Neural cell (in vitro differentiated cells): Measurements from ENCODE around the gene ASIC3. TPM values are rescaled to one million over a fixed set of nuclear protein-coding genes. Genes with fewer than 3 reads are reported as not detected.

Experiments used
- H2AFZ ChIP-seq: fragments of 200-600, 300-800 bp; sonication (generic), shearing (Covaris generic); 2 replicates; pipeline ENCODE4 v1.6.0; 2014; ENCODE audit warnings: low read depth, mild to moderate bottlenecking, antibody characterized with exemption, low read length, moderate library complexity
- H3F3A ChIP-seq: fragments of 200-600 bp; shearing (Covaris generic); 2 replicates; pipeline ENCODE4 v1.6.1; 2016; ENCODE audit warnings: mild to moderate bottlenecking, moderate library complexity, mixed read lengths, antibody characterized with exemption, low read length; ENCODE audit not compliant: insufficient read depth, poor library complexity, severe bottlenecking
- H3K27ac ChIP-seq: fragments of 200-600, 300-800 bp; sonication (generic), shearing (Covaris generic); 2 replicates; pipeline ENCODE4 v1.5.1; 2014; ENCODE audit warnings: mild to moderate bottlenecking, low read length, moderate library complexity
- H3K27me3 ChIP-seq: fragments of 300-800, 200-600 bp; sonication (generic), shearing (Covaris generic); 2 replicates; pipeline ENCODE4 v1.6.0; 2014; ENCODE audit warnings: mild to moderate bottlenecking, low read depth, low read length, moderate library complexity; ENCODE audit not compliant: insufficient read depth
- H3K36me3 ChIP-seq: fragments of 300-800, 200-600 bp; sonication (generic), shearing (Covaris generic); 2 replicates; pipeline ENCODE4 v1.5.1; 2014; ENCODE audit warnings: mild to moderate bottlenecking, antibody characterized with exemption, low read length, moderate library complexity; ENCODE audit not compliant: insufficient read depth
- H3K4me2 ChIP-seq: fragments of 300-800, 200-600 bp; sonication (generic), shearing (Covaris generic); 2 replicates; pipeline ENCODE4 v1.6.0; 2014; ENCODE audit warnings: mild to moderate bottlenecking, low read length
- H3K4me3 ChIP-seq: fragments of 300-800, 200-600 bp; sonication (generic), shearing (Covaris generic); 2 replicates; pipeline ENCODE4 v1.5.1; 2014; ENCODE audit warnings: mild to moderate bottlenecking, low read length, moderate library complexity
- H3K79me2 ChIP-seq: fragments of 200-600 bp; shearing (Covaris generic); replicated peaks from 2 replicates; pipeline ENCODE4 v1.6.0; 2014; ENCODE audit warnings: mild to moderate bottlenecking, low read length, moderate library complexity; ENCODE audit not compliant: insufficient read depth
- H3K9ac ChIP-seq: fragments of 300-800, 200-600 bp; sonication (generic), shearing (Covaris generic); 2 replicates; pipeline ENCODE4 v1.6.1; 2016; ENCODE audit warnings: mild to moderate bottlenecking, low read length, mixed read lengths
- H3K9me2 ChIP-seq: fragments of 200-600 bp; shearing (Covaris generic); 2 replicates; pipeline ENCODE4 v1.6.1; 2016; ENCODE audit warnings: mild to moderate bottlenecking, low read length, mixed read lengths; ENCODE audit not compliant: insufficient read depth
- H3K9me3 ChIP-seq: fragments of 200-600, 300-800 bp; sonication (generic), shearing (Covaris generic); 2 replicates; pipeline ENCODE4 v1.6.1; 2016; ENCODE audit warnings: mild to moderate bottlenecking, mixed run types, low read length, moderate library complexity, mixed read lengths
- H4K20me1 ChIP-seq: fragments of 200-600 bp; shearing (Covaris generic); 2 replicates; pipeline ENCODE4 v1.6.1; 2016; ENCODE audit warnings: mild to moderate bottlenecking, mixed run types; ENCODE audit not compliant: insufficient read depth
- CTCF ChIP-seq: fragments of 450-650 bp; IDR thresholded peaks from 2 replicates; pipeline ENCODE4 v1.5.1; 2014; ENCODE audit warnings: antibody characterized with exemption, mild to moderate bottlenecking, moderate library complexity; ENCODE audit not compliant: poor library complexity, severe bottlenecking
- EZH2 ChIP-seq: fragments of 200-600, 300-800 bp; shearing (Covaris generic), sonication (generic); IDR thresholded peaks from 2 replicates; pipeline ENCODE4 v1.6.1; 2014; ENCODE audit warnings: antibody characterized with exemption, low read length, borderline replicate concordance, mild to moderate bottlenecking; ENCODE audit not compliant: insufficient read depth, poor library complexity, severe bottlenecking
- MXI1 ChIP-seq: fragments of 450-650 bp; conservative IDR thresholded peaks from 2 replicates; pipeline ENCODE4 v1.6.1; 2014; ENCODE audit warnings: antibody characterized with exemption, mild to moderate bottlenecking; ENCODE audit not compliant: poor library complexity, severe bottlenecking
- RAD21 ChIP-seq: fragments of 450-650 bp; conservative IDR thresholded peaks from 2 replicates; pipeline ENCODE4 v1.6.1; 2014; ENCODE audit warnings: antibody characterized with exemption, mild to moderate bottlenecking, moderate library complexity
- SMC3 ChIP-seq: fragments of 450-650 bp; conservative IDR thresholded peaks from 2 replicates; pipeline ENCODE4 v1.6.1; 2014; ENCODE audit warnings: antibody characterized with exemption, mild to moderate bottlenecking, moderate library complexity; ENCODE audit not compliant: poor library complexity
- polyA plus RNA-seq: library from polyadenylated mRNA; depleted of rRNA; stranded (reverse); fragments of >200 nt; gene quantifications from 2 replicates; pipeline ENCODE4 v1.2.3, GENCODE V29; 2014

The ASIC3 gene
- polyA plus RNA-seq, 1 donor from 2014 or later, result 3.3 TPM

- Histone ChIP-seq H3K27me3 (no peaks in the 10 kb centered on the region), H3K9ac (no peak overlapping the region), H3K9me2 (no peaks in the 10 kb centered on the region), H3K79me2 (no peaks in the 10 kb centered on the region), H3K27ac (no peak overlapping the region), H3K4me3 (no peak overlapping the region), H4K20me1 (no peaks in the 10 kb centered on the region), H3K36me3 (no peaks in the 10 kb centered on the region), H3F3A (no peaks in the 10 kb centered on the region), H3K4me2 (no peak overlapping the region), H2AFZ (no peak overlapping the region), H3K9me3 (no peaks in the 10 kb centered on the region)
- no peak for TF ChIP-seq CTCF
These were observed 36.2 kb upstream of the ASIC3 start for GRCh38 chr7:151012031-151012692.

- Histone ChIP-seq H3K4me2 (no peak overlapping the region), H3K27me3 (peaks cover 5% of the 10 kb centered on the region)
These were observed 35.4 kb upstream of the ASIC3 start for GRCh38 chr7:151012911-151013347.

GRCh38 chr7:151013356-151013732 lies 35.0 kb upstream of the ASIC3 start:
- H3K9ac ChIP-seq, result no peak overlapping the region
- H3K9me2 ChIP-seq, result no peaks in the 10 kb centered on the region
- no peak overlapping the region for H3K4me3 ChIP-seq
- TF ChIP-seq EZH2, result no peak
- no peak for TF ChIP-seq SMC3
- H3K36me3 ChIP-seq, result no peaks in the 10 kb centered on the region
- H3K27me3 ChIP-seq, result peaks cover 9% of the 10 kb centered on the region
- no peak overlapping the region for H3K4me2 ChIP-seq
- H3K9me3 ChIP-seq, result no peaks in the 10 kb centered on the region
- no peak overlapping the region for H2AFZ ChIP-seq
- H3F3A ChIP-seq, result no peaks in the 10 kb centered on the region
- H3K79me2 ChIP-seq, result no peaks in the 10 kb centered on the region
- H3K27ac ChIP-seq, result no peak overlapping the region
- no peaks in the 10 kb centered on the region for H4K20me1 ChIP-seq

More at GRCh38 chr7:151012911-151013347, 35.4 kb upstream of the ASIC3 start:
- Histone ChIP-seq H3K27ac (no peak overlapping the region), H3K9me2 (no peaks in the 10 kb centered on the region), H4K20me1 (no peaks in the 10 kb centered on the region), H3K4me3 (no peak overlapping the region), H3K79me2 (no peaks in the 10 kb centered on the region), H3F3A (no peaks in the 10 kb centered on the region), H2AFZ (no peak overlapping the region), H3K9ac (no peak overlapping the region), H3K9me3 (no peaks in the 10 kb centered on the region), H3K36me3 (no peaks in the 10 kb centered on the region)
- TF ChIP-seq RAD21, result peak; percentile 53
- peak; percentile 48 for TF ChIP-seq CTCF
- peak; percentile 46 for TF ChIP-seq SMC3
- TF ChIP-seq MXI1, result no peak
